H7 (cell line): ENCODE results near the gene SNRNP48. TPM values are rescaled to one million over a fixed set of nuclear protein-coding genes. Genes with fewer than 3 reads are reported as not detected.

Source experiments
- total RNA-seq: library from RNA; depleted of rRNA; stranded (reverse); fragments of >200 nt; shearing (Covaris generic); gene quantifications from 2 replicates; pipeline ENCODE4 v1.2.3, GENCODE V29; 2014; rRNA removed

Gene SNRNP48
- total RNA-seq, 1 experiment from 2014 or later = 12.2 TPM

Other genes starting within 250 kb of the SNRNP48 start
- gene CAGE1, start 200.5 kb upstream of the SNRNP48 start, total RNA-seq = 0.11 and 0.21 TPM in 2 replicates
- gene RIOK1, start 200.4 kb upstream of the SNRNP48 start, total RNA-seq = 27.3 and 34.0 TPM in 2 replicates
- gene DSP, start 48.5 kb upstream of the SNRNP48 start, total RNA-seq = 33.9 and 58.0 TPM in 2 replicates
- 0.37 and 0.73 TPM in 2 replicates for gene BMP6, start 135.9 kb downstream of the SNRNP48 start, total RNA-seq